Gastrocnemius medialis (tissue), 4 donors: Measurements from ENCODE around the gene PARP8. TPM values are rescaled to one million over a fixed set of nuclear protein-coding genes. Genes with fewer than 3 reads are reported as not detected.
"Not testable (repeated sequence)": the region's sequence is repeated elsewhere in the genome, so short reads cannot be mapped to it uniquely, and the experiment has no call there.

Experiments used
- ATAC-seq, 2 donors: fragments of 150-250 bp; one replicate each; pipeline ENCODE4 v1.9.1; 2016
- DNase-seq, 2 donors: peaks; one replicate each; pipeline ENCODE4 v3.0.0-alpha.2; 2019
- H3K27ac ChIP-seq, 4 donors: fragments of 200-600 bp; sonication (generic); 1 replicate in 1 of 4; 2 replicates in 3 of 4; pipeline ENCODE4 v1.5.1; 2016 to 2018; ENCODE audit warnings: mild to moderate bottlenecking in 2 of 4, moderate library complexity in 1 of 4
- H3K27me3 ChIP-seq, 3 donors: fragments of 200-600 bp; sonication (generic) in 2 of 3; 1 replicate in 1 of 3; 2 replicates in 2 of 3; pipeline versions ENCODE4 v1.5.1 to v1.6.0; 2016 to 2019; ENCODE audit warnings: mild to moderate bottlenecking in 1 of 3, moderate library complexity in 1 of 3
- H3K36me3 ChIP-seq, 2 donors: fragments of 200-600 bp; sonication (generic) in 1 of 2; one replicate each; pipeline ENCODE4 v1.5.1; 2017 to 2018
- H3K4me1 ChIP-seq, 2 donors: fragments of 200-600 bp; sonication (generic) in 1 of 2; one replicate each; pipeline ENCODE4 v1.5.1; 2016 to 2017; ENCODE audit warnings: mild to moderate bottlenecking in 2 of 2
- H3K4me3 ChIP-seq, 4 donors: fragments of 200-600 bp; sonication (generic) in 3 of 4; 1 replicate in 1 of 4; 2 replicates in 3 of 4; pipeline ENCODE4 v1.5.1; 2016 to 2019; ENCODE audit warnings: mild to moderate bottlenecking in 2 of 4
- H3K9me3 ChIP-seq, 3 donors: fragments of 200-600 bp; sonication (generic) in 2 of 3; 1 replicate in 1 of 3; 2 replicates in 2 of 3; pipeline ENCODE4 v1.5.1; 2016 to 2019
- POLR2A ChIP-seq, 2 donors: fragments of 450-650 bp; IDR thresholded peaks; one replicate each; pipeline ENCODE4 v1.6.1; 2017; ENCODE audit warnings: antibody characterized with exemption in 2 of 2, mild to moderate bottlenecking in 2 of 2, moderate library complexity in 2 of 2
- in situ Hi-C, 4 donors: fragments of 200-750 bp; cut with MboI; loops; one replicate each; pipeline versions ENCODE4 v1.15.0 to v1.8.0; 2017; ENCODE audit warnings: low sequenced_read_pairs in 4 of 4
- intact Hi-C: fragments of 100-400 bp; cut with DNase I; formaldehyde crosslinking; loops from one replicate; pipeline ENCODE4 v1.15.1; 2023; ENCODE audit warnings: low total_unique reads
- total RNA-seq, 4 donors: library from RNA; depleted of rRNA; stranded (reverse); fragments of >200 nt; gene quantifications; one replicate each; pipeline versions ENCODE4 v1.1.0 to v1.2.3, GENCODE V29; 2016
- TF ChIP-seq, protein P1 (sequence below), 5 experiments: fragments of 450-650 bp in 3 of 5; fragments of 200-600 bp in 2 of 5; sonication (generic) in 2 of 5; IDR thresholded peaks in 4 of 5; conservative IDR thresholded peaks in 1 of 5; 1 replicate in 4 of 5; 2 replicates in 1 of 5; pipeline ENCODE4 v1.5.1; 2016 to 2019; ENCODE audit warnings: antibody characterized with exemption in 5 of 5, mild to moderate bottlenecking in 3 of 5, moderate library complexity in 3 of 5

Gene PARP8, protein sequence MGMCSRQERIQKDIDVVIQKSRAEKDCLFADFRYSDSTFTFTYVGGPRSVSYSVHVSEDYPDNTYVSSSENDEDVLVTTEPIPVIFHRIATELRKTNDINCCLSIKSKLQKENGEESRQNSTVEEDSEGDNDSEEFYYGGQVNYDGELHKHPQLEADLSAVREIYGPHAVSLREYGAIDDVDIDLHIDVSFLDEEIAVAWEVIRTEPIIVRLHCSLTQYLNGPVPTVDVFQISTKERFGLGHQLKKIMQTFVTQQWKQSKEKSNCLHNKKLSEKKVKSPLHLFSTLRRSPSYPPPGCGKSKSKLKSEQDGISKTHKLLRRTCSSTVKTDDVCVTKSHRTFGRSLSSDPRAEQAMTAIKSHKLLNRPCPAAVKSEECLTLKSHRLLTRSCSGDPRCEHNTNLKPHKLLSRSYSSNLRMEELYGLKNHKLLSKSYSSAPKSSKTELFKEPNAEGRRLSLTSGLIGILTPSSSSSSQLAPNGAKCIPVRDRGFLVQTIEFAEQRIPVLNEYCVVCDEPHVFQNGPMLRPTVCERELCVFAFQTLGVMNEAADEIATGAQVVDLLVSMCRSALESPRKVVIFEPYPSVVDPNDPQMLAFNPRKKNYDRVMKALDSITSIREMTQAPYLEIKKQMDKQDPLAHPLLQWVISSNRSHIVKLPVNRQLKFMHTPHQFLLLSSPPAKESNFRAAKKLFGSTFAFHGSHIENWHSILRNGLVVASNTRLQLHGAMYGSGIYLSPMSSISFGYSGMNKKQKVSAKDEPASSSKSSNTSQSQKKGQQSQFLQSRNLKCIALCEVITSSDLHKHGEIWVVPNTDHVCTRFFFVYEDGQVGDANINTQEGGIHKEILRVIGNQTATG
- 1 to 10 TPM; 1.0 to 1.9 (median 1.5) TPM for total RNA-seq

DNA sequence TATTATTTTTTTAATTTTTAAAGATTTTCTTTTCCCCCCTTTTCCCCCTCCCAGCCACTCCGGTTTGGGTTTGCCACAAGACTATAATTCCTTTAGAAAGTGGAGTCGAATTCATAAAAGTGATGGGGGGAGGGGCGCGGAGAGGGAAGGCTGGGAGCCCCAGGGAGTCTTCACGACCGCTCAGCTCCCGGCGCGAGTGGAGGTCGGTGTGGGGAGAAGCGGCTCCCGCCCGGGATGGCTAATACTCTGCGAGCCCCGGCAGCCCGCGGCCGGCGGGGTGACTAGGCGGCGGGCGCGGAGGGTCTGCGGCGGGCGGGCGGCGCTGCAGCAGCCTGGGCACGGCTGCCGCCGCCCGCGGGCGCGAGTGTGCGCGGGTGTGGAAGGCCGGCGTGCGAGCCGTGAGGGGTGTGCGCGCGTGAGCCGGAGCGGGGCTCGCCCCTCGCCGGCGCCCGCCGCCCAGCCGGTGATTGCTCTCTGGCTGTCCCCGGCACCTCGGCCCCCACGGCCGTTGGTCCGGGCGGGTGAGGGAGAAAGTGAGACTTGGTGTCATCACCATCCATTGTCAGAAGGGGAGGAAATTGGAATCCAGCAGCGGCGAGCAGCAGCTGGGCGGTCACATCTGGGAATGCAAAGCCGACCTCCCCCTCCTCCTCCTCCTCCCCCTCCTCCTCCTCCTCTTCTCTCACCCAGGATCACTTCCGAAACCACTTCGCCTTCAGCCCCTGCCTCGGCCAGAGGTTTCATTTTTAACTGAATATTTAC is at the start of gene PARP8:
TSS of gene PARP8 (plus strand) at position 377 of the 762 bp plus-strand sequence. CDS start 459 bp downstream, outside the sequence.
- H3K27ac ChIP-seq, result peak within 1 kb of the TSS; percentile 52 to 74 (median 65)
- intact Hi-C loops (loop anchor here (5.0 kb wide), 1 partner anchor 76 kb away; no protein-coding TSS in a partner anchor), in situ Hi-C loops (no loop called here)
- H3K9me3 ChIP-seq, result no peaks in the 10 kb centered on the region
- no peaks in the 10 kb centered on the region for H3K4me1 ChIP-seq
- H3K4me3 ChIP-seq, result peak within 1 kb of the TSS; percentile 76 to 93 (median 84)
- peaks cover 3 to 8% (median 6%) of the 10 kb centered on the region in 3 donors for H3K27me3 ChIP-seq
- no peaks in the 10 kb centered on the region for H3K36me3 ChIP-seq
- DNase-seq, result peak in 1 of 2 donors; percentile 17
- TF ChIP-seq, protein P1, sequence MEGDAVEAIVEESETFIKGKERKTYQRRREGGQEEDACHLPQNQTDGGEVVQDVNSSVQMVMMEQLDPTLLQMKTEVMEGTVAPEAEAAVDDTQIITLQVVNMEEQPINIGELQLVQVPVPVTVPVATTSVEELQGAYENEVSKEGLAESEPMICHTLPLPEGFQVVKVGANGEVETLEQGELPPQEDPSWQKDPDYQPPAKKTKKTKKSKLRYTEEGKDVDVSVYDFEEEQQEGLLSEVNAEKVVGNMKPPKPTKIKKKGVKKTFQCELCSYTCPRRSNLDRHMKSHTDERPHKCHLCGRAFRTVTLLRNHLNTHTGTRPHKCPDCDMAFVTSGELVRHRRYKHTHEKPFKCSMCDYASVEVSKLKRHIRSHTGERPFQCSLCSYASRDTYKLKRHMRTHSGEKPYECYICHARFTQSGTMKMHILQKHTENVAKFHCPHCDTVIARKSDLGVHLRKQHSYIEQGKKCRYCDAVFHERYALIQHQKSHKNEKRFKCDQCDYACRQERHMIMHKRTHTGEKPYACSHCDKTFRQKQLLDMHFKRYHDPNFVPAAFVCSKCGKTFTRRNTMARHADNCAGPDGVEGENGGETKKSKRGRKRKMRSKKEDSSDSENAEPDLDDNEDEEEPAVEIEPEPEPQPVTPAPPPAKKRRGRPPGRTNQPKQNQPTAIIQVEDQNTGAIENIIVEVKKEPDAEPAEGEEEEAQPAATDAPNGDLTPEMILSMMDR (IDR thresholded peaks at IDR 0.05 in 4 of 5, conservative IDR thresholded peaks at IDR 0.05 in 1 of 5), result no peak
- no peak for TF ChIP-seq POLR2A (IDR thresholded peaks at IDR 0.05)
- no peak for ATAC-seq

DNA sequence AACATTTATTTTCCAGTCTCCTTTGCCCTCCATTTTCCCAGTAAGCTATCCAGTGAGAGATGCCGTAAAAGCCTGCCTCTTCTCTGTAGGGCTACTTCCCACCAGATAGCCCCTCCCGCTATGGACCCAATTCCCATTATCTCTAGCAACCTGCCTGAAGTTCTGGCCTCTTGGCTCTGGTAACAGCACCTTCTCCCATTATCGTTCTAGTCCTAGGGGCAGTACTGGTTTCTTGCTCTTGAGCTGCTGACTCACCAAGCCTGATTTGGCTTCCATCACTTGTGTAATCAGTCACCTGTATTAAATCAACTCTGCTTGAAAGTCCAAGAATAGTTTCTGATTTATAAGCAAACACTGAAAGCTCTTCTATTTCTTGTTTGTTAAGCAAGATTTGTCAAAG is 42.8 kb upstream of the PARP8 start:
- no peak for TF ChIP-seq POLR2A (IDR thresholded peaks at IDR 0.05)
- TF ChIP-seq, protein P1 (IDR thresholded peaks at IDR 0.05 in 4 of 5, conservative IDR thresholded peaks at IDR 0.05 in 1 of 5), result no peak
- no peak for ATAC-seq
- Histone ChIP-seq H3K9me3 (no peaks in the 10 kb centered on the region), H3K27me3 (no peaks in the 10 kb centered on the region), H3K27ac (no peak overlapping the region), H3K4me1 (no peaks in the 10 kb centered on the region), H3K36me3 (no peaks in the 10 kb centered on the region), H3K4me3 (no peak overlapping the region)
- no peak for DNase-seq
- in situ Hi-C loops (no loop called here), intact Hi-C loops (no loop called here)

DNA sequence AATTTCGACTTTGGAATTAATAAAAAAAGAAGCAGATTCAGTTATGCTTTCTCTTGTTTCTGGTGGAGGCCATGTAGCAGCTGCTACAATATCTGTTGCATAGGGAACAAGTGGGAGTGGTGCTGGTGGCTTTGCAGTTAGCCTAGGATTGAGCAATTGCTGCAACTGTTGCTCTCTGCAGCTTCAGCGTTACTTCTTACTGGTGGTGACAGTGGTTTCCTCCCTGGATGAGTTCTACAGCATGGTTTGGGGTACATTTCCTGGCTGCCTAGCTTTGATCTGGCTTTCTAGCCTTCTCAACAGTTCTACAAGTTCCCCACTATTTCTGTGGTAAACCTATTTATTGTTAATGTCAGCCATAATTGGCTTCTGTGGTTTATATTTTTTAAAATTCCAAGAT is 31.6 kb upstream of the PARP8 start:
- DNase-seq, result peak in 1 of 2 donors; percentile 29
- H3K27me3 ChIP-seq, intact Hi-C loops, in situ Hi-C loops, ATAC-seq, H3K9me3 ChIP-seq, H3K36me3 ChIP-seq, H3K4me1 ChIP-seq, H3K4me3 ChIP-seq, H3K27ac ChIP-seq: not testable (repeated sequence)

DNA sequence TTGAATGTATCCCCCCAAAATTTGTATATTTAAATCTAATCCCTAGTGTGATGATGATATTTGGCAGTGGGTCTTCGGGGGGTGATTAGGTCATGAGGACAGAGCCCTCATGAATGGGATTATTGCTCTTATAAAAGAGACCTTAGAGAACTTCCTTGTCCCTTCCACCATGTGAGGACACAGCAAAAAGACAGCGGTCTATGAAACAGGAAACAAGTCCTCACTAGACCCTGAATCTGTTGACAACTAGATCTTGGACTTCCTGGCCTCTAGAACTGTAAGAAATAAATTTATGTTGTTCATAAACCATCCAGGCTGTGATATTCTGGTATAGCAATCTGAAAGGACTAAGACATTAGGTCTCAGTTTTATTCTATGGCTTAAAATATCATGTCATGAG is 28.9 kb upstream of the PARP8 start:
- in situ Hi-C loops, H3K27ac ChIP-seq, intact Hi-C loops, H3K9me3 ChIP-seq, H3K4me1 ChIP-seq, ATAC-seq, H3K36me3 ChIP-seq, DNase-seq, H3K4me3 ChIP-seq, H3K27me3 ChIP-seq: not testable (repeated sequence)

DNA sequence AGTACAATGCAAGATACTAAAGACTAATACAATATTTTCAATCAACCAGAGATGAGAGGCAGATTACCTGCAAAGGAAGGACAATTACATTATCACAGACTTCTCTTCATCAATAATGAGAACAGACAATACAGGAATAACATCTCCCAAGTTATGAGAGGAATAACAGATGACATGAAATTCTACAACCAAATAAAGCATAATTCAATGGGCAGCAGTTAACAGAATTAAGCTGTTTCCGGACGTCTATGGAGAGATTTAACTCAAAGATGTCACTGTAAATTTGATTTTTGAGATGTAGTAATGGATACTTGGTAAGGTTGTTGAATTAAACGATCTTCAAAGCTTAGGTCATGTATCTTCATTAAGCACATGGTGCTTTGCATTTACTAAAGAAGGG is 19.8 kb upstream of the PARP8 start:
- intact Hi-C loops, result no loop called here
- ATAC-seq, result no peak
- no peak overlapping the region for H3K4me3 ChIP-seq
- no peak overlapping the region for H3K27ac ChIP-seq
- H3K27me3 ChIP-seq, result no peaks in the 10 kb centered on the region
- H3K9me3 ChIP-seq, result no peaks in the 10 kb centered on the region
- H3K36me3 ChIP-seq, result no peaks in the 10 kb centered on the region
- TF ChIP-seq, protein P1 (IDR thresholded peaks at IDR 0.05 in 4 of 5, conservative IDR thresholded peaks at IDR 0.05 in 1 of 5), result no peak
- TF ChIP-seq POLR2A (IDR thresholded peaks at IDR 0.05), result no peak
- in situ Hi-C loops, result no loop called here
- no peak for DNase-seq
- no peaks in the 10 kb centered on the region for H3K4me1 ChIP-seq
